HCT116 (cell line): ENCODE measurements around the gene GJB5.

Experiments used
- ATF3 ChIP-seq: IDR thresholded peaks from 2 replicates; pipeline ENCODE4 v1.6.1; 2012
- CTCF ChIP-seq, 3 experiments: fragments of 200-600 bp in 1 of 3; sonication (generic) in 1 of 3; IDR thresholded peaks in 2 of 3; conservative IDR thresholded peaks in 1 of 3; 2 replicates each; pipeline ENCODE4 v1.5.1; 2012 to 2017; ENCODE audit warnings: low read depth in 2 of 3, low read length in 2 of 3, antibody characterized with exemption in 1 of 3, borderline replicate concordance in 1 of 3, control low read depth in 1 of 3, mild to moderate bottlenecking in 1 of 3, mixed read lengths in 1 of 3, mixed run types in 1 of 3, moderate library complexity in 1 of 3; ENCODE audit not compliant: insufficient read depth in 1 of 3
- EZH2phosphoT487 ChIP-seq: fragments of 200-600 bp; IDR thresholded peaks from 2 replicates; pipeline ENCODE4 v1.6.1; 2018; ENCODE audit warnings: antibody characterized with exemption, borderline replicate concordance
- REST ChIP-seq: IDR thresholded peaks from 2 replicates; pipeline ENCODE4 v1.6.1; 2012; ENCODE audit warnings: low read depth

- TF ChIP-seq REST (no peak), CTCF (IDR thresholded peaks at IDR 0.05 in 2 of 3, conservative IDR thresholded peaks at IDR 0.05 in 1 of 3; ENCODE audit: borderline replicate concordance in 1 of 3, insufficient read depth in 1 of 3, low read depth in 2 of 3, low read length in 2 of 3) (no peak), EZH2phosphoT487 (no peak), ATF3 (no peak)
Observed at GRCh38 chr1:34730485-34730884, 24.4 kb upstream of the GJB5 start.
